Measurements from ENCODE around the gene KLHL40.

The KLHL40 gene

GRCh38 chr3:42702982-42703694, 17.8 kb downstream of the KLHL40 start:
- DNase-seq (ENCODE audit: low read depth in 3 of 3) = no peak

- DNase-seq (ENCODE audit: low read depth in 3 of 3) = no peak
Observed at GRCh38 chr3:42703695-42704025, 18.3 kb downstream of the KLHL40 start.

GRCh38 chr3:42704136-42704841, 19.0 kb downstream of the KLHL40 start:
- DNase-seq (ENCODE audit: low read depth in 3 of 3) = no peak

GRCh38 chr3:42705058-42705767, 19.9 kb downstream of the KLHL40 start:
- no peak for DNase-seq (ENCODE audit: low read depth in 3 of 3)

- no peak for DNase-seq (ENCODE audit: low read depth in 3 of 3)
Observed at GRCh38 chr3:42705962-42706585, 20.7 kb downstream of the KLHL40 start.

GRCh38 chr3:42706721-42707619, 21.6 kb downstream of the KLHL40 start:
- no peak for DNase-seq (ENCODE audit: low read depth in 3 of 3)

GRCh38 chr3:42707620-42708355, 22.5 kb downstream of the KLHL40 start:
- no peak for DNase-seq (ENCODE audit: low read depth in 3 of 3)

- DNase-seq (ENCODE audit: low read depth in 3 of 3) = no peak
Observed at GRCh38 chr3:42708611-42709151, 23.3 kb downstream of the KLHL40 start.

- DNase-seq (ENCODE audit: low read depth in 3 of 3) = no peak
Observed at GRCh38 chr3:42709621-42710020, 24.3 kb downstream of the KLHL40 start.

- DNase-seq (ENCODE audit: low read depth in 3 of 3) = no peak
Observed at GRCh38 chr3:42710323-42711021, 25.1 kb downstream of the KLHL40 start.

- DNase-seq (ENCODE audit: low read depth in 3 of 3) = no peak
Observed at GRCh38 chr3:42711491-42712343, 26.4 kb downstream of the KLHL40 start.

- DNase-seq (ENCODE audit: low read depth in 3 of 3) = no peak
Observed at GRCh38 chr3:42712344-42712648, 27.0 kb downstream of the KLHL40 start.

- no peak for DNase-seq (ENCODE audit: low read depth in 3 of 3)
Observed at GRCh38 chr3:42712688-42713372, 27.5 kb downstream of the KLHL40 start.

- no peak for DNase-seq (ENCODE audit: low read depth in 3 of 3)
Observed at GRCh38 chr3:42713747-42714146, 28.4 kb downstream of the KLHL40 start.

- no peak for DNase-seq (ENCODE audit: low read depth in 3 of 3)
Observed at GRCh38 chr3:42714171-42714852, 29.0 kb downstream of the KLHL40 start.

- no peak for DNase-seq (ENCODE audit: low read depth in 3 of 3)
Observed at GRCh38 chr3:42717306-42717705, 32.0 kb downstream of the KLHL40 start.

GRCh38 chr3:42718338-42718737, 33.0 kb downstream of the KLHL40 start:
- DNase-seq (ENCODE audit: low read depth in 3 of 3) = no peak

- DNase-seq (ENCODE audit: low read depth in 3 of 3) = no peak
Observed at GRCh38 chr3:42719002-42719401, 33.7 kb downstream of the KLHL40 start.
